Stimulated activated CD8-positive, alpha-beta memory T cell treated with anti-CD3 and anti-CD28 coated beads, Interleukin-7, amount 100 ng/mL, for 48 hours (primary cell): Measurements from ENCODE around the gene ATP10A.
"Not testable (repeated sequence)": the region's sequence is repeated elsewhere in the genome, so short reads cannot be mapped to it uniquely, and the experiment has no call there.

Experiments
- DNase-seq, 2 donors: peaks; one replicate each; pipeline ENCODE4 v3.0.0-alpha.2; 2020; ENCODE audit warnings: low read depth in 1 of 2; ENCODE audit errors: extremely low read depth in 1 of 2

ATP10A gene

DNA sequence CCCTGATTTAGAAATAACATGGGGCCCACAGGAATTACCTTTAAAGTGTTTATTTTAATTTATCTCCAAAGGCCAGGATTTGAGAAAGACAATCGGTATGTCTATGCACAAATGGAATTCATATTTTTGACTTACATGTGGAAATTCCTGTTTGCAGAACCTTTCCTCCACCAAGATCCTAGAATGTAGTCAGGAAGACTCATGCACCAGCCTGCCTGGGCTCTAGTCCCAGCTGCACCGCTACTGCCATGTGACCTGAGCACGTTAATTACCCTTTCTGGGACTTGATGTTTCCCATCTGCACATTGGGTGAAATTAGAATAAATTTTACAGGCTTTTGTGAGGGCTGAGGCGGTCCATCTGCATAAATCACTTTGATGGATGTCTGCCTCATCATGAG is 194.2 kb downstream of the ATP10A start:
- no peak for DNase-seq

GRCh38 chr15:25668236-25668795 is 194.8 kb downstream of the ATP10A start:
- no peak for DNase-seq

DNA sequence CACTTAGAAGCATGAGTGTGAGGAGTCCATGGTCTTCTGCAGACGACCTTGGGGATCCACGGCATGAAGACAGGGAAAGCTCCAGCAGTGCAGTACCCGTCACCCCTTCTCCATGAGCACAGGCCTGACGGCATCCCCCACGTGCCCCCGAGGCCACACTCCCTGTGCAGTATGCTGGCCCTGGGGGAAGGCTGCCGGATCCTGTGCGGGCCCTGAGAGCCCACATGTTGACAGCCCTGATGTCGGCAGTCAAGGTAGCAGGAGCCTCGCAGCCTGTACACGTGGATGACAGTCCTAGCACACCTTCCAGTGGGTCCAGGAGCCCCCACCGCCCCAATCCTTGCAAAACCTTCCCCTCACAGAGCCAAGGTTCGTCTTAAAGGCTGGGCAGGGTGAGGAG is 195.3 kb downstream of the ATP10A start:
- no peak for DNase-seq

GRCh38 chr15:25665913-25666312 is 197.2 kb downstream of the ATP10A start:
- DNase-seq, result no peak

- no peak for DNase-seq
Observed at GRCh38 chr15:25664761-25665160, 198.4 kb downstream of the ATP10A start.

DNA sequence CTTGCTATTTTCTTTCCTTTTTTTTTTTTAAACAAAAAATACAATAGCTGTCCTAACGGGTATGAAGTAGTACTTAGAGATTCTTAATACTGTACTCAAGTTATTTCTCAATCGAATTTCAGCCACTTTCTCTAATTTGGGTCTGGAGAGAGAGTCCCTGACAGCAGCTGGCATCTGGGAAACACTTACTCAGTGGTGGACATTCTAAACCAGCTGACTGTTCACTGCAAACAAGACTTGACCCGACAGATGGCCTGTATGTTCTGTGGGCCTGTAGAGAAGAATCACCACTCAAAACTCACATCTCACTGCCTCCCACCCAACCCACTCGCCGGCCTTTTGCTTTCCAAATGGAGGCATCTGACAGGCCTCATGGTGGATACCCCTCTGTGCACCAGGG is 199.6 kb downstream of the ATP10A start:
- DNase-seq, result no peak

DNA sequence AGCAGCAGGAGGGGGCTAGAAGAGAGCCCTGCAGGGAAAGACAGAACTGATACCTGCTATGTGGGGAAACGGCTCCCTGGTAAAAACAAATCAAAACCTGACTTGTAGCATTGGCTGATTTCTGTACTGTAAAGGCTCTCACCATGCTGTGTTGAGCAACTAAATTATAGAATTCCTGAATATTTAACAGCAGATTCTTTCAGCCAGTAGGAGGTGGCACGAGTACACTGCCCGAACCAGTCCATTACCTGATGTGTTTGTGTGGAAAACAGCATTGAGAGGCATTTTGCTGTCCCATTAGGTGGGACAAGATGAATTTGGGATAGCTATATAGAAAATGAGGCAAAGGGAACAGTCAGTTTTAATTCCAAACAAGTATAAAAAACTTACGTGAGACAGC is 201.2 kb downstream of the ATP10A start:
- DNase-seq, result no peak

DNA sequence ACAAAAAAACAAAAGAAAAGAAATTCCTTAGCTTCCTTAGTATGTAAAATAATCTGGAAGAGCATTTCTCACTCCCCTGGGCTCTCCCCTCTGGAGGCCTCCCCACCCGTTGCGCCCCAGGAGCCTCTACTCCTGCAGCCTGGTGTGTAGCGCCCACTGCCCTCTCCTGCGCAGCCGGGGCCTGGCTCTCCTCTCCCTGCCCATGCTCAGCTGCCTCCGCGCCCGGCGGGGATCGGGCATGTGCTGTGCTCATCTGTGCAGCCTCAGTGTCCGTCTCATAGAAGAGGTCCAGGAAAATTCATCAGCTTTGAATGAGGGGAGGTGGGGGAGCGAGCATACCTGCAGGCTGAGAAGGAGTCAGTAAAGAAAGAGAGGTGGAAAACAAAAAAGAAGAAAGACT is 203.9 kb downstream of the ATP10A start:
- no peak for DNase-seq

DNA sequence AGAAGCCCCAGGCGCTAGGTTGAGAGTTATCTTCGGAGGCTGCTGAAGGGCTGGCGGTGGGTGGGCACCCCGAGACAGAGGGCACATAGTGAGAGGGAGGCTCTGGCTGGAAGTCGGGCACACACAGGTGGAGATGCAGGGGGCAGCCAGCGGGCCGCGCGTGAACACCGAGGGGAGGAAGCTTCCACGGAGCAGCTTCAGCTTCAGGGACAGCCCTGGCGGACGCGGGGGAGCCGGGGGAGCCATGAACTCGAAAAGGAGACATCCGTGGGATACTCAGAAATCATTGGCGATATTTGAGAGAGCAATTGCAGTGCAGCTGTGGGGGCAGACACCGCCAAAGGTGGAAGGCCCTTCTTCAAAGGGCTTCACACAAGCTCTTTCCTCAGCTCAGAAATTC is 204.6 kb downstream of the ATP10A start:
- DNase-seq, result no peak

- DNase-seq, result no peak
Observed at GRCh38 chr15:25655207-25655948, 207.7 kb downstream of the ATP10A start.

- DNase-seq, result no peak
Observed at GRCh38 chr15:25653371-25653770, 209.8 kb downstream of the ATP10A start.

DNA sequence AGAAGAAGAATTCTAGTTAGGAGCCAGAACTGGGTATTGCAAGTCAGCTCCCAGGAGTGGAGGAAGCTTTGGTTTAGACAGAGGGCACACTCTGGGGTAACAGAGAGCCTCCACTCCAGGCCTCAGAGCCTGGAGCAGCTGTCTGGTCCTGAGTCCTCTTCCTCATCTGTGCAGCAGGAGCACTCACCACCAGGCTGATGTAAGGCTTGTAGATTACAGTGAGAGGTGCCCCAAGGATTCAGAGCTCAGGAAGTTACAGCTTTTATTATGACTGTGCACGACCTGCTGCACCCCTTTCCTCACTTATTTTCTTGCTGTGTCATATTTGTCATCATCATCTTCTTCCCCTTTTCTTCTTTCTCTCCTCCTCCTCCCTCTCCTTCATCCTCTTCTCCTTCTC is 210.4 kb downstream of the ATP10A start:
- no peak for DNase-seq

DNA sequence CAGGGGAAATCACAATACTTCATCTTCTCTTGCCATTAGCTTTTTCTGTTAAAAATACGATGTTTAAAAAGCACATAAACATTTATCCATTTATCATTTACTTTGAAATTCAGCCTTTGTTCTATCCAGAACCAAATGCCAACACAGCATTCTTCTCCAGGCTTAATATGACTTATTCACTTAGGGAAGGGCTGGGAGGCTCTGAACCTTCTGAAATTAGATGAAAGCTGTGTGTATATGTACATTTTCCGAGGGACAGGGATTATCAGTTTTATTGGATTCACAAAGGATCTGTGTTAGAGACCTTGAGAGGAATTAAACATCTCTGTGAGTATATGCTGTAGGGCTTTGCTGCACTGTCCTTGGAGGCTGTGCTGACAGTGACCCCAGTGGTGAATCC is 213.7 kb downstream of the ATP10A start:
- no peak for DNase-seq

- no peak for DNase-seq
Observed at GRCh38 chr15:25643120-25643519, 220.0 kb downstream of the ATP10A start.

DNA sequence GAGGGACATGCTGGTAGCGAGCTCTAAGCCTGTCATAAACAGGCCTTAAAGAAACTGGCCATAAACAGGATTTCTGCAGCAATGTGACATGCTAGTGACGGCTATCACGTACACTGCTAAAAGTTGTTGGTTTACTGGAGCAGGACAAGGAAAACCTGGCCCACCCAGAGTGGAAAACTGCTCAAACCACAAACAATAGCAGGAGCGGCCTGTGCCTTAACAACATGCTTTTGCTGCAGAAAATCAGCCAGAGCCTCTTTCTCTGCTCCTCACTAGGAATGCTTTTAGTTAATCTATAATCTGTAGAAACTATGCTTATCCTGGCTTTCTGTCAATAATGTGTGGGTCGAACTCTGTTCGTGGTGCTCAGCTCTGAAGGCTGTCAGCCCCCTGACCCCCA is 221.4 kb downstream of the ATP10A start:
- no peak for DNase-seq

GRCh38 chr15:25641361-25641760 is 221.8 kb downstream of the ATP10A start:
- DNase-seq, result no peak

DNA sequence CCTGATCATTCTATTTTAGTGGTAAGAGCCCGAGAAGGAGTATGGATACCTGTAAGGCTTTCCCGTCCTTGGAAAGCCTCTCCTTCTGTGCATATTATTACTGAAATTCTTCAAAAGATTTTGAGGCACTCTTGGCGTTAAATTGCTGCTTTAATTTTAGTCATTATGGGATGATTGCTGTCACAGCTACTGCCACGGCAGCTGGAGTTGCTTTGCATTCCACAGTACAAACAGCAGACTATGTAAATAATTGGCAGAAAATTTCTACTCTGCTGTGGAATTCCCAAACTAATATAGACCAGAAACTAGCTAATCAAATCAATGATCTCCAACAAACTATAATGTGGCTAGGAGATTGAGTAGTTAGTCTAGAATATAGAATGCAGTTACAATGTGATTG is 222.2 kb downstream of the ATP10A start:
- not testable (repeated sequence) for DNase-seq

DNA sequence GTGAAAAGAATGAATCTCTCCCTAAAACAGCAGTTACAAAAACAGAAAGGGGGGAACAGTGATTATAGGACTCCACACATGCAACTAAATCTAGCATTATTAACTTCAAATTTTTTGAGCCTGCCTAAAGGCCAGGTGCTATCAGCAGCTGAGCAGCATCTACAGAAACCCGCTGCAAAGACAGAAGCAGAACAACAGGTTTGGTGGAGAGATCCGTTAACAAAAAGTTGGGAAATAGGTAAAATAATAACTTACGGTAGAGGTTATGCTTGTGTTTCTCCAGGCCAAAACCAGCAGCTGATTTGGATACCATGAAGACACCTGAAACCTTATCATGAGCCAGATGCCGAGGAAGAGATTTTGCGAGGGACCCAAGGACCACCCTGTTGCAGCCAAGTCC is 222.7 kb downstream of the ATP10A start:
- no peak for DNase-seq

- not testable (repeated sequence) for DNase-seq
Observed at GRCh38 chr15:25636486-25636885, 226.6 kb downstream of the ATP10A start.

GRCh38 chr15:25635191-25635590 is 227.9 kb downstream of the ATP10A start:
- DNase-seq, result no peak

GRCh38 chr15:25633862-25634261 is 229.3 kb downstream of the ATP10A start:
- no peak for DNase-seq

- no peak for DNase-seq
Observed at GRCh38 chr15:25631971-25632370, 231.2 kb downstream of the ATP10A start.
